MM.1S (cell line): ENCODE measurements around the gene CYB561A3.

Experiments used
- DNase-seq: peaks from one replicate; pipeline ENCODE4 v3.0.0-alpha.2; 2015
- H2AFZ ChIP-seq: fragments of 300-600 bp; sonication (generic); 2 replicates; pipeline ENCODE4 v1.6.0; 2016; ENCODE audit warnings: antibody characterized with exemption, low read length
- H3F3A ChIP-seq: fragments of 300-600 bp; sonication (generic); 2 replicates; pipeline ENCODE4 v1.6.1; 2016; ENCODE audit warnings: mild to moderate bottlenecking, antibody characterized with exemption, low read length, moderate library complexity, mixed read lengths; ENCODE audit not compliant: insufficient read depth
- H3K27ac ChIP-seq: fragments of 300-600 bp; sonication (generic); 2 replicates; pipeline ENCODE4 v1.5.1; 2016; ENCODE audit warnings: mild to moderate bottlenecking, low read length
- H3K27me3 ChIP-seq: fragments of 300-600 bp; sonication (generic); replicated peaks from 2 replicates; pipeline ENCODE4 v1.6.0; 2016; ENCODE audit warnings: low read length; ENCODE audit not compliant: insufficient read depth
- H3K36me3 ChIP-seq: fragments of 300-600 bp; sonication (generic); replicated peaks from 2 replicates; pipeline ENCODE4 v1.6.1; 2016; ENCODE audit warnings: mild to moderate bottlenecking, low read length, mixed read lengths; ENCODE audit not compliant: insufficient read depth
- H3K4me1 ChIP-seq: fragments of 300-600 bp; sonication (generic); 2 replicates; pipeline ENCODE4 v1.6.1; 2016; ENCODE audit warnings: low read length, mixed read lengths
- H3K4me2 ChIP-seq: fragments of 300-600 bp; sonication (generic); 2 replicates; pipeline ENCODE4 v1.6.0; 2016; ENCODE audit warnings: low read depth, low read length
- H3K4me3 ChIP-seq: fragments of 300-600 bp; sonication (generic); 2 replicates; pipeline ENCODE4 v1.5.1; 2016; ENCODE audit warnings: low read length, mixed read lengths
- H3K79me2 ChIP-seq: fragments of 300-600 bp; sonication (generic); 2 replicates; pipeline ENCODE4 v1.6.1; 2016; ENCODE audit warnings: mixed run types, low read length, mixed read lengths
- H3K9ac ChIP-seq: fragments of 300-600 bp; sonication (generic); 2 replicates; pipeline ENCODE4 v1.6.1; 2016; ENCODE audit warnings: low read length, mixed read lengths
- H3K9me2 ChIP-seq: fragments of 300-600 bp; sonication (generic); replicated peaks from 2 replicates; pipeline ENCODE4 v1.6.1; 2016; ENCODE audit warnings: mild to moderate bottlenecking, low read length, mixed read lengths; ENCODE audit not compliant: insufficient read depth
- H3K9me3 ChIP-seq: fragments of 300-600 bp; sonication (generic); replicated peaks from 2 replicates; pipeline ENCODE4 v1.6.1; 2016; ENCODE audit warnings: mild to moderate bottlenecking, low read length, mixed read lengths; ENCODE audit not compliant: insufficient read depth
- H4K20me1 ChIP-seq: fragments of 300-600 bp; sonication (generic); 2 replicates; pipeline ENCODE4 v1.6.1; 2016; ENCODE audit warnings: mild to moderate bottlenecking, low read length, moderate library complexity, mixed read lengths; ENCODE audit not compliant: insufficient read depth
- CTCF ChIP-seq: fragments of 300-600 bp; sonication (generic); IDR thresholded peaks from 2 replicates; pipeline ENCODE4 v1.5.1; 2016; ENCODE audit warnings: antibody characterized with exemption, low read length, mixed read lengths
- EZH2 ChIP-seq: fragments of 300-600 bp; sonication (generic); optimal IDR thresholded peaks from 2 replicates; pipeline ENCODE3; 2017; ENCODE audit warnings: low read depth, mild to moderate bottlenecking, antibody characterized with exemption, low read length, mixed read lengths
- EZH2phosphoT487 ChIP-seq: fragments of 300-600 bp; sonication (generic); IDR thresholded peaks from 2 replicates; pipeline ENCODE4 v1.6.1; 2018; ENCODE audit warnings: antibody characterized with exemption, low read length

Gene CYB561A3

DNA sequence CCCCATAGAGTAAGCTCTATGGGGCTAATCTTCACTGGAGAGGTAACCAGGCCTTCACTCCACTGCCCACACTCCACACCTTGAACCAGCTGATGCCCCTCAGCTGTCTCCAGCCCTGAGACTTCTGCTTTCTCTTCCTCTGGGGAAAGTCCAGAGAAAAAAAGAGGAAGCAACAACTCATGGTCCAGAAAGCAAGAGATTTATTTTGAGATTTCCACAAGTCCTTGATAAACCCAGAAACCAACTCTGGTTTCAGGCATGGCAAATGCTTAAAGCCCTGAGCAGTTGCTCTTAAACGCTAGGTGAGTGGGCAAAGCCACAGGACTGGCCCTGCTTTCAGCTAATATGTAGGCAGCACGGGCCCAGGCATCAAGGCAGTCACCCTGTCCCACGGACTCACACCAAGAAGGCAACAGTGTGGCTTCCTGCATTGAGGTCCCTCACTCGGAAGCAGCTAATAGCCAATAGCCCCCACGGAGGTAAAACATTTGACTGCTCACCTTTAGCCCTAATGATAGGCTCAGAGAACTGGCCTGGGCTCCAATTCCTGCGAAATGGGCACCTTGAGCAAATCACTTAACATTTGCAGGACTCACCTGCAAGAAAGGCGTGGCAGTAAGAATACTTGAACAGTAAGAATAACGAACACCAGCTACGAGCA, 4.3 kb downstream of the CYB561A3 start:
- no peak for DNase-seq
- no peaks in the 10 kb centered on the region for H4K20me1 ChIP-seq
- H3K9ac ChIP-seq: no peak overlapping the region
- H3K4me2 ChIP-seq: no peak overlapping the region
- peaks cover 11% of the 10 kb centered on the region for H3K79me2 ChIP-seq
- no peak overlapping the region for H3K4me3 ChIP-seq
- H3K36me3 ChIP-seq: no peaks in the 10 kb centered on the region
- no peaks in the 10 kb centered on the region for H3K27me3 ChIP-seq
- no peaks in the 10 kb centered on the region for H3K9me2 ChIP-seq
- peaks cover 10% of the 10 kb centered on the region; the same call in 1 of the 2 replicates for H3K4me1 ChIP-seq
- peak overlapping the region; percentile 4; the same call in 1 of the 2 replicates for H3K27ac ChIP-seq
- TF ChIP-seq EZH2: no peak
- no peak overlapping the region for H2AFZ ChIP-seq
- H3K9me3 ChIP-seq: no peaks in the 10 kb centered on the region
- H3F3A ChIP-seq: peaks cover 10% of the 10 kb centered on the region; the same call in 1 of the 2 replicates

DNA sequence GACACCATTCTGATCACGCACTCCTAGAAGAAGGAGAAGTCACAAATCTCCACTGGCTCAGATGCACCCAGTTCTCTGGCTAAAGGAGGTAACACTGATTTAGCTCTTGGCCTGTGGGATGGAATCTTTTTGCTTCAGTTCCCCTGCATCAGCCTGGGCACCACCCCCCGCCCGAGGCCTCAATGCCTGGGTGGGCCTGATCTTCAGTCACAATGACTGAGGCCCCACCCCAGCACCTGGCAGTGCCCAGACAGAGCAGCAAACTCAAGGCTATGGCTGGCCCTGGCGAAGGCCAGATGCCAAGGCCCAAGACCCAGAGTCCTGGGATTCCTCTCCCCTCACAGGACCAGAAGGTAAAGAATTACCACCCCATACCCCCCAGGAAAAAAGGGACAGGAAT, 5.0 kb downstream of the CYB561A3 start:
- Histone ChIP-seq H3K27me3 (no peaks in the 10 kb centered on the region), H3K4me2 (no peak overlapping the region), H4K20me1 (no peaks in the 10 kb centered on the region), H3K9ac (no peak overlapping the region), H3K9me2 (no peaks in the 10 kb centered on the region), H3K36me3 (no peaks in the 10 kb centered on the region), H3K9me3 (no peaks in the 10 kb centered on the region), H3F3A (peaks cover 6% of the 10 kb centered on the region; the same call in 1 of the 2 replicates), H3K4me3 (no peak overlapping the region), H3K79me2 (peaks cover 10% of the 10 kb centered on the region), H3K4me1 (peaks cover 10% of the 10 kb centered on the region; the same call in 1 of the 2 replicates), H3K27ac (no peak overlapping the region), H2AFZ (no peak overlapping the region)
- TF ChIP-seq CTCF (no peak), EZH2 (no peak), EZH2phosphoT487 (no peak)
- no peak for DNase-seq

DNA sequence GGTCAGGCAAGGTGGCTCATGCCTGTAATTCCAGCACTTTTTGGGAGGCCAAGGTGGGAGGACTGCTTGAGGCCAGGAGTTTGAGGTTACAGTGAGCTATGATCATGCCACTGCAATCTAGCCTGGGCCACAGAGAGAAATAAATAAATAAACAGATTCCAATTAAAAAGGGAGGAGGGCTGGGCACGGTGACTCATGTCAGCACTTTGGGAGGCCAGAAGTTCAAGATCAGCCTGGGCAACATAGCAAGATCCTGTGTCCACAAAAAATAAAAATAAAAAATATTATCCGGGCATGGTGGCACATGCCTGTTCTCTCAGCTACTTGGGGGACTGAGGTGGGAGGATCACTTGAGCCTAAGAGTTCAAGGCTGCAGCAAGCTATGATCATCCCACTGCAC, 7.5 kb downstream of the CYB561A3 start:
- no peaks in the 10 kb centered on the region for H4K20me1 ChIP-seq
- DNase-seq: no peak
- H3K4me3 ChIP-seq: no peak overlapping the region
- H3K27ac ChIP-seq: no peak overlapping the region
- H3K9me2 ChIP-seq: no peaks in the 10 kb centered on the region
- H3F3A ChIP-seq: no peaks in the 10 kb centered on the region
- no peaks in the 10 kb centered on the region for H3K36me3 ChIP-seq
- H3K4me2 ChIP-seq: no peak overlapping the region
- no peak overlapping the region for H3K9ac ChIP-seq
- H3K27me3 ChIP-seq: no peaks in the 10 kb centered on the region
- peaks cover 10% of the 10 kb centered on the region; the same call in 1 of the 2 replicates for H3K4me1 ChIP-seq
- H3K79me2 ChIP-seq: no peaks in the 10 kb centered on the region
- TF ChIP-seq CTCF (no peak), EZH2 (no peak), EZH2phosphoT487 (no peak)
- no peaks in the 10 kb centered on the region for H3K9me3 ChIP-seq
- no peak overlapping the region for H2AFZ ChIP-seq
